PC-9 (cell line): ENCODE data around the gene MYPN.

Source experiments
- CTCF ChIP-seq: fragments of 200-600 bp; sonication (generic); conservative IDR thresholded peaks from 2 replicates; pipeline ENCODE4 v1.6.1; 2017; ENCODE audit warnings: mixed run types, antibody characterized with exemption, mild to moderate bottlenecking, moderate library complexity
- EZH2 ChIP-seq: fragments of 200-600 bp; sonication (generic); IDR thresholded peaks from 2 replicates; pipeline ENCODE4 v1.8.0; 2017; ENCODE audit warnings: antibody characterized with exemption, low read depth

DNA sequence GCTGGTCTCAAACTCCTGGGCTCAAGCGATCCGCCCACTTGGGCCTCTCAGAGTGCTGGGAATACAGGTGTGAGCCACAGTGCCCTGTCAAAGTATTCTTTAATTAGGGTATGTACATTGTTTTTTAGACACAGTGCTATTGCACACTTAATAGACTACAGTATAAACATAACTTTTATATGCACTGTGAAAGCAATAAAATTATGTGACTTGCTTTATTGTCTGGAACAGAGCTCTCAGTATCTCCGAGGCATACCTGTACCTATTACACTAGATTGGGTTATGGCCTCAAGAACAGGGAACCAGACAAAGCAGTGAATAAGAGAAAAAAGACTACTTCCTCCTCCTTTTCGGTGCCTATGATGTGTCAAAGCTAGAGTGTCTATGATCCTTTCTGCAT lies 109.5 kb downstream of the MYPN start:
- no peak for TF ChIP-seq CTCF
- TF ChIP-seq EZH2: no peak
